Mesenchymal stem cell (in vitro differentiated cells and primary cell): ENCODE data around the gene PPFIA4.

Experiments used
- DNase-seq: peaks from one replicate; pipeline ENCODE4 v3.0.0-alpha.2; 2013
- H2AFZ ChIP-seq: one replicate; pipeline ENCODE4 v1.6.1; 2013; ENCODE audit warnings: low read depth, mild to moderate bottlenecking, control low read depth, inconsistent platforms, low read length, moderate library complexity
- H2AK5ac ChIP-seq: 2 replicates; pipeline ENCODE4 v1.6.1; 2013; ENCODE audit warnings: low read length, moderate library complexity, mild to moderate bottlenecking, inconsistent platforms; ENCODE audit not compliant: severe bottlenecking
- H2BK120ac ChIP-seq: one replicate; pipeline ENCODE4 v1.6.1; 2013; ENCODE audit warnings: low read depth, mild to moderate bottlenecking, inconsistent platforms, low read length, moderate library complexity
- H2BK12ac ChIP-seq, 2 experiments: one replicate each; pipeline ENCODE4 v1.6.1; 2013; ENCODE audit warnings: inconsistent platforms in 2 of 2, low read length in 2 of 2, mild to moderate bottlenecking in 2 of 2, moderate library complexity in 2 of 2, control low read depth in 1 of 2
- H2BK15ac ChIP-seq: one replicate; pipeline ENCODE4 v1.6.1; 2013; ENCODE audit warnings: mild to moderate bottlenecking, low read depth, inconsistent platforms; ENCODE audit not compliant: poor library complexity, severe bottlenecking
- H2BK5ac ChIP-seq: 2 replicates; pipeline ENCODE4 v1.6.1; 2013; ENCODE audit warnings: low read depth, mild to moderate bottlenecking, low read length, control low read depth, inconsistent platforms; ENCODE audit not compliant: poor library complexity, severe bottlenecking
- H3K14ac ChIP-seq, 2 experiments: one replicate each; pipeline ENCODE4 v1.6.1; 2013; ENCODE audit warnings: inconsistent platforms in 2 of 2, low read length in 2 of 2, control low read depth in 1 of 2, mild to moderate bottlenecking in 1 of 2, moderate library complexity in 1 of 2
- H3K18ac ChIP-seq, 2 experiments: one replicate each; pipeline ENCODE4 v1.6.1; 2013; ENCODE audit warnings: inconsistent platforms in 2 of 2, low read length in 2 of 2, control low read depth in 1 of 2, low read depth in 1 of 2, mild to moderate bottlenecking in 1 of 2
- H3K23ac ChIP-seq, 2 experiments: one replicate each; pipeline ENCODE4 v1.6.1; 2013; ENCODE audit warnings: inconsistent platforms in 2 of 2, low read length in 2 of 2, mild to moderate bottlenecking in 2 of 2, moderate library complexity in 2 of 2, control low read depth in 1 of 2
- H3K27ac ChIP-seq: 2 replicates; pipeline ENCODE4 v1.5.1; 2013; ENCODE audit warnings: mild to moderate bottlenecking, moderate library complexity, low read length, control low read depth, inconsistent platforms; ENCODE audit not compliant: poor library complexity, severe bottlenecking
- H3K27me3 ChIP-seq, 2 experiments: 2 replicates each; pipeline versions ENCODE4 v1.6.1 to v1.7.0; 2013; ENCODE audit warnings: low read length in 2 of 2, mild to moderate bottlenecking in 2 of 2, moderate library complexity in 2 of 2, control low read depth in 1 of 2, inconsistent platforms in 1 of 2; ENCODE audit not compliant: control insufficient read depth in 1 of 2, insufficient read depth in 1 of 2
- H3K36me3 ChIP-seq, 2 experiments: 2 replicates each; pipeline versions ENCODE4 v1.6.1 to v1.7.0; 2013; ENCODE audit warnings: low read length in 2 of 2, control low read depth in 1 of 2, inconsistent platforms in 1 of 2, low read depth in 1 of 2, mild to moderate bottlenecking in 1 of 2; ENCODE audit not compliant: insufficient read depth in 2 of 2, control insufficient read depth in 1 of 2
- H3K4ac ChIP-seq, 2 experiments: one replicate each; pipeline ENCODE4 v1.6.1; 2013; ENCODE audit warnings: inconsistent platforms in 2 of 2, low read length in 2 of 2, mild to moderate bottlenecking in 2 of 2, moderate library complexity in 2 of 2, control low read depth in 1 of 2, low read depth in 1 of 2
- H3K4me1 ChIP-seq: 2 replicates; pipeline ENCODE4 v1.6.1; 2013; ENCODE audit warnings: low read depth, low read length, control low read depth; ENCODE audit not compliant: control insufficient read depth, insufficient read depth
- H3K4me2 ChIP-seq: 2 replicates; pipeline ENCODE4 v1.6.1; 2013; ENCODE audit warnings: low read length, mild to moderate bottlenecking, inconsistent platforms; ENCODE audit not compliant: poor library complexity, severe bottlenecking
- H3K4me3 ChIP-seq, 2 experiments: 2 replicates each; pipeline versions ENCODE4 v1.5.1 to v1.7.0; 2013; ENCODE audit warnings: low read length in 2 of 2, mild to moderate bottlenecking in 2 of 2, control low read depth in 1 of 2, low read depth in 1 of 2; ENCODE audit not compliant: insufficient read depth in 1 of 2
- H3K79me1 ChIP-seq: replicated peaks from 2 replicates; pipeline ENCODE4 v1.6.1; 2013; ENCODE audit warnings: mild to moderate bottlenecking, control low read depth, low read length, inconsistent platforms; ENCODE audit not compliant: poor library complexity, severe bottlenecking
- H3K9ac ChIP-seq: 2 replicates; pipeline ENCODE4 v1.7.0; 2013; ENCODE audit warnings: mild to moderate bottlenecking, low read length, moderate library complexity
- H3K9me3 ChIP-seq: 2 replicates; pipeline ENCODE4 v1.7.0; 2013; ENCODE audit warnings: mild to moderate bottlenecking, low read length; ENCODE audit not compliant: control insufficient read depth
- H4K8ac ChIP-seq: one replicate; pipeline ENCODE4 v1.6.1; 2013; ENCODE audit warnings: inconsistent platforms, mild to moderate bottlenecking, low read length, moderate library complexity
- H4K91ac ChIP-seq: one replicate; pipeline ENCODE4 v1.6.1; 2013; ENCODE audit warnings: mild to moderate bottlenecking, low read length, inconsistent platforms
- WGBS: methylation state at CpG from one replicate; pipeline ENCODE4 v1.1.7; 2013; ENCODE audit warnings: mixed read lengths; 5-methylcytosine and 5-hydroxymethylcytosine counted together

The PPFIA4 gene

DNA sequence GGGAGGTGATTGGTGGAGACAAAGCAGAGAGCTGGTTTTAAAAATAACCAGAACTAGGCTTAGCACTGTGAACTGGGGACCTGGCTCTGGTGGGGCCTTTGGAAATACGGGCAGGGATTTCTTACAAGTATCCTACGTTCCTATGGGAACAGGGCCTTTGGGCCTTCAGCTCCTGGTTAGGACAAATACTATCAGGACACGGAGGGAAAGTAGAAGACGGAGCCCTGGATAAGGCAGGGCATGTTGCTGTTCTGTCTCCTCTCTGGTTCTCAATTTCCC is 64.8 kb downstream of the PPFIA4 start:
- Histone ChIP-seq H4K8ac (no peak overlapping the region), H3K79me1 (no peaks in the 10 kb centered on the region), H3K4me1 (no peaks in the 10 kb centered on the region), H3K36me3 (no peaks in the 10 kb centered on the region), H3K9me3 (peaks cover 21% of the 10 kb centered on the region), H3K4ac (no peak overlapping the region), H4K91ac (no peak overlapping the region), H3K23ac (no peak overlapping the region), H3K4me2 (no peak overlapping the region), H2BK15ac (no peak overlapping the region), H3K4me3 (no peak overlapping the region), H2AK5ac (no peak overlapping the region), H2BK12ac (no peak overlapping the region), H2BK5ac (no peak overlapping the region), H3K27ac (no peak overlapping the region), H3K27me3 (peaks cover 55 to 60% of the 10 kb centered on the region in 2 experiments), H3K18ac (no peak overlapping the region), H2AFZ (no peak overlapping the region), H3K14ac (no peak overlapping the region), H3K9ac (no peak overlapping the region), H2BK120ac (no peak overlapping the region)
- DNase-seq: no peak
- 80% methylated on average over 4 of the region's 4 CpGs for WGBS

GRCh38 chr1:203091761-203092330 is 65.6 kb downstream of the PPFIA4 start:
- no peak overlapping the region for H3K27ac ChIP-seq
- H3K4ac ChIP-seq: no peak overlapping the region
- no peak overlapping the region for H3K18ac ChIP-seq
- H3K4me1 ChIP-seq: no peaks in the 10 kb centered on the region
- no peak overlapping the region for H4K8ac ChIP-seq
- no peak overlapping the region for H2AFZ ChIP-seq
- peaks cover 50 to 54% of the 10 kb centered on the region in 2 experiments for H3K27me3 ChIP-seq
- H2AK5ac ChIP-seq: no peak overlapping the region
- no peak overlapping the region for H3K14ac ChIP-seq
- H3K23ac ChIP-seq: no peak overlapping the region
- peaks cover 27% of the 10 kb centered on the region for H3K9me3 ChIP-seq
- H4K91ac ChIP-seq: no peak overlapping the region
- no peak for DNase-seq
- no peak overlapping the region for H3K4me3 ChIP-seq
- H3K9ac ChIP-seq: no peak overlapping the region
- no peaks in the 10 kb centered on the region for H3K36me3 ChIP-seq
- H2BK120ac ChIP-seq: no peak overlapping the region
- H3K4me2 ChIP-seq: no peak overlapping the region
- H2BK15ac ChIP-seq: no peak overlapping the region
- no peak overlapping the region for H2BK5ac ChIP-seq
- H2BK12ac ChIP-seq: no peak overlapping the region
- no peaks in the 10 kb centered on the region for H3K79me1 ChIP-seq
- 72% methylated on average over 6 of the region's 6 CpGs for WGBS

- no peak overlapping the region for H4K8ac ChIP-seq
- H2BK5ac ChIP-seq: no peak overlapping the region
- no peak for DNase-seq
- no peak overlapping the region for H3K14ac ChIP-seq
- H3K4me3 ChIP-seq: no peak overlapping the region
- H3K23ac ChIP-seq: no peak overlapping the region
- H3K4me2 ChIP-seq: no peak overlapping the region
- H4K91ac ChIP-seq: no peak overlapping the region
- no peak overlapping the region for H2BK15ac ChIP-seq
- peaks cover 35% of the 10 kb centered on the region for H3K9me3 ChIP-seq
- no peaks in the 10 kb centered on the region for H3K79me1 ChIP-seq
- no peak overlapping the region for H3K9ac ChIP-seq
- no peak overlapping the region for H2AK5ac ChIP-seq
- H3K27ac ChIP-seq: no peak overlapping the region
- H3K4ac ChIP-seq: no peak overlapping the region
- H3K27me3 ChIP-seq: peaks cover 48 to 52% of the 10 kb centered on the region in 2 experiments
- H2BK120ac ChIP-seq: no peak overlapping the region
- no peak overlapping the region for H2BK12ac ChIP-seq
- no peaks in the 10 kb centered on the region for H3K4me1 ChIP-seq
- no peaks in the 10 kb centered on the region for H3K36me3 ChIP-seq
- 71% methylated on average over 1 of the region's 1 CpG for WGBS
- H3K18ac ChIP-seq: no peak overlapping the region
- H2AFZ ChIP-seq: no peak overlapping the region
Observed at GRCh38 chr1:203093754-203094410, 67.6 kb downstream of the PPFIA4 start.

DNA sequence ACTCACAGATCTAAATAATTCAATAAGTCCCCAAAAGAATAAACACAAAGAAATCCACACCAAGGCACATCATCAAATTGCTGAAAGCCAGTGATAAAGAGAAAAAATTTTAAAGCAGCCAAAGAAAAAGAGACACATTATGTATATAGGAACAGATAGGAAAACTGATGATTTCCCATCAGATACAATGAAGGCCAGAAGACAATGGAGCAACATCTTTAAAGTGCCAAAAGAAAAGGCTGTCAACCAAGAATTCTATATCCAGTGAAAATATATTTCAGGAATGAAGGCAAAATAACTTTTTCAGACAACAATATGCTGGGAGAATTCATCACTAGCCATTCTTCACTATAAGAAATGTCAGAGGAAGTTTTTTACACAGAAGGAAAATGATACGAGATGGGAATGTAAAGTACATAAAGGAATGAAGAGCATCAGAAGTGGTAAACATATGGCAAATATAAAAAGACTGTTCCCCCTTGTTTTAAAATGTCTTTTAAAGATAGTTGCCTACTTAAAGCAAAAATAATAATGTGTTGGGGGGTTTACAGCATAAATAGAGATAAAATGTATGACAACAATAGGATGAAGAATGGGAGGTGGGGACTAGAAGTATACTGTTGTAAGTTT is 68.9 kb downstream of the PPFIA4 start:
- no peak overlapping the region for H2BK120ac ChIP-seq
- H3K9ac ChIP-seq: no peak overlapping the region
- no peak overlapping the region for H3K27ac ChIP-seq
- no peak overlapping the region for H3K4me3 ChIP-seq
- no peak overlapping the region for H2BK15ac ChIP-seq
- H2AFZ ChIP-seq: no peak overlapping the region
- no peak for DNase-seq
- H3K9me3 ChIP-seq: peaks cover 35% of the 10 kb centered on the region
- H3K23ac ChIP-seq: no peak overlapping the region
- WGBS: 88% methylated on average over 1 of the region's 1 CpG
- no peak overlapping the region for H3K18ac ChIP-seq
- peaks cover 43 to 53% of the 10 kb centered on the region in 2 experiments for H3K27me3 ChIP-seq
- H3K14ac ChIP-seq: no peak overlapping the region
- no peak overlapping the region for H2BK12ac ChIP-seq
- no peaks in the 10 kb centered on the region for H3K79me1 ChIP-seq
- no peak overlapping the region for H2BK5ac ChIP-seq
- no peak overlapping the region for H3K4me2 ChIP-seq
- no peak overlapping the region for H4K91ac ChIP-seq
- no peaks in the 10 kb centered on the region for H3K4me1 ChIP-seq
- H2AK5ac ChIP-seq: no peak overlapping the region
- no peaks in the 10 kb centered on the region for H3K36me3 ChIP-seq
- H3K4ac ChIP-seq: no peak overlapping the region
- H4K8ac ChIP-seq: no peak overlapping the region
